Ureter (tissue), 1 donor: ENCODE results near the gene TMC1. TPM values are rescaled to one million over a fixed set of nuclear protein-coding genes. Genes with fewer than 3 reads are reported as not detected.

Experiments
- DNase-seq: peaks from one replicate; pipeline ENCODE4 v3.0.0-alpha.2; 2020; ENCODE audit warnings: low spot score
- total RNA-seq: library from RNA; stranded (reverse); gene quantifications from one replicate; pipeline ENCODE4 v1.2.4, GENCODE V29; 2023
- donor health status: DM: yes; HTN: yes; CAD: no.

The TMC1 gene
- total RNA-seq, 1 donor from 2014 or later: 3.5 TPM

DNA sequence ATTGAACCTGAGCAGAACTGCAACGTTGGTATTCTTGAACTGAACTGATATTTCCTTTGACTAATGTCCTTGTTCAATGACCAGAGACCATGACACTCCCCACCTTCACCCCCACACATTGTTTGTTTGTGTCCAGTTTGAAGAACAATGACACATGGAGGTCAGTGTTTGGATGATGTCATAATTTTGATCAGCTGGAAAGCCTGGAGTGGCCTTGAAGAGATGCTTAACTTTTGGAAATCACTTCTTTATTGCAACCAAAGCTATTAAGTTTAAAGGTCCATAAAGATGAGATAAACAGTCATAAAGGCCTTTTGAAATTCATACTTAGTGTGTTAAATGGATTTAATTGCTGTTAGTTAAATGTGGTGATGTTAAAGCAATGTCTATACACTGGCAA, 92.7 kb downstream of the TMC1 start:
- no peak for DNase-seq

DNA sequence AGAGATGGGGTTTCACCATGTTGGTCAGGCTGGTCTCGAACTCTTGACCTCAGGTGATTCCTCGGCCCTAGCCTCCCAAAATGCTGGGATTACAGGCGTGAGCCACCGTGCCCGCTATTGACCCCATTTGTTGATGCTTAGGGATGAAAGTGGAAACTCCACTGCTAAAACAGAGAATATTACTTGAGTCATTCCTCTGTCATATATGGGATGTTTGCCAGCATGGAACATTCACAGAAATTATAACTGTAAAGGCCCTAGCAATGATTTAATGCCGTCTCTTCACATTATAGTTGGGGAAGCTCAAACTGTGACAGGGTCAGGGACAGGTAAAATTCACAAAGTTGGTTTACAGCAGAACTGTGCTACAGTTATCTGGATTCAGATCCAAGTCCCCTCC, 94.5 kb downstream of the TMC1 start:
- no peak for DNase-seq

GRCh38 chr9:72618811-72619210, 97.4 kb downstream of the TMC1 start:
- DNase-seq: no peak

GRCh38 chr9:72622186-72622585, 100.8 kb downstream of the TMC1 start:
- no peak for DNase-seq

DNA sequence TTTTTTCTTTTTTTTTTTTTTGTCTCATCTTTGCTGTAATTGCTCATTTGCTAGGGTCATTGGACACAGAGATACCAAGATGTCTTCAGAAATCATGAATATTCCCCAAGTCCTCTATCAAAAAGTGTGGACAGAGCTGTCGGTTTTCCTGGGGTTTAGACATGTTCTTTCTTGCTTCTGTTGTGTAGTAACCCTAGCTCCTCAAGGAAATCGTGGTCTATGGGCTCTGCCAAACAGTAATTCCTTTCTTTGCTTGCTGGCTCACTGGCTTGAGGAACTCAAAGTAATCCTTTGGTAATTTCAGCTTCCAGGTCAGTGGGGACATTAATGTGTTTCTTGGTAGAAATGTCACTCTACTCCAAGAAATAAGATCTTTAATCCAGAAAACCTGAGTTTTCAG, 101.7 kb downstream of the TMC1 start:
- DNase-seq: no peak

DNA sequence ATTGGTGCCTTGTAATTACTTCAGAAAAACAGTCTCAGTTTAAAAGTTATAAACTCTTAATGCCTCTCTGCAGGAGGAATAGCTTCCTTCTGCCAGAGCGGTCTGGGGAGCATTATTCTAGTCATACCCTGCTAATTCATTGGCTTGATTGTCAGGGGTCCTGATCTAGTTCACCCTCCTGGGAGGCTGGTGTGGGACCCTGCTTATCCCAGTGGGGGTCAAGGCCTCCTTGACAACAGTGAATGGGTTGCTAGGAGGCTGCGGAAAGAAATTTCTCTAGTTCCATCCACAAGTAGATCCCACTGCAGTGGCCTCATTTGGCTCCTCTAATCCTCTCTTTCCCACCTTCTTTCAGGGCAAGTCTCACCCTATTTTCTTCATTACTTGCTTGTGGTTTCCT, 105.7 kb downstream of the TMC1 start:
- no peak for DNase-seq

DNA sequence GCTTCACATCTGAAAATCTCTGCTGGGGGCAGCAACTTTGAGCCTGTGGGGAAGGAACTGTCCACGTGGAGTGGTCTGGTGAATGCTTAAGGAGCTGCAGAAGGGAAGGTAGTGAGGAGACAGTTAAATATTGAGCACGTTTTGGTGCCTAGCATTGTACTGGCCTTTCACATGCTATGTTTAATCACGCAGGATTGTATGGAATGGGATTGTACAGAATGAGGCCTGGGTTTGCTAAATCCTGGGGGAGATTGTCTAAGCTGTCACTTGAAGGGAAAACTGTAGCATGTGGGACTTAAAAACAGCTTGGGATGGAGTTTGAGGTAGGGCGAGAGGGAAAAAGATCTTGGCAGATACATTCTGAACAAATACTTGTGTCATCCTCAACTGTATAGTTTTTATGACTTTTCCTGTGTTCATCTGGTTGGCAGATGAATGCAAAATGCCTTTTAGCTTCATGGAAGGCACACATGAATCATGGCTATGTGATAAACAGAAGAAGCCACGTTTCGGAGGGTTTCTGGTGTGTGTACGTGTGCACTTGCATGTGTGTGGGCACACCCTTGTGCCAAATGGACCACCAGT, 106.6 kb downstream of the TMC1 start:
- no peak for DNase-seq

DNA sequence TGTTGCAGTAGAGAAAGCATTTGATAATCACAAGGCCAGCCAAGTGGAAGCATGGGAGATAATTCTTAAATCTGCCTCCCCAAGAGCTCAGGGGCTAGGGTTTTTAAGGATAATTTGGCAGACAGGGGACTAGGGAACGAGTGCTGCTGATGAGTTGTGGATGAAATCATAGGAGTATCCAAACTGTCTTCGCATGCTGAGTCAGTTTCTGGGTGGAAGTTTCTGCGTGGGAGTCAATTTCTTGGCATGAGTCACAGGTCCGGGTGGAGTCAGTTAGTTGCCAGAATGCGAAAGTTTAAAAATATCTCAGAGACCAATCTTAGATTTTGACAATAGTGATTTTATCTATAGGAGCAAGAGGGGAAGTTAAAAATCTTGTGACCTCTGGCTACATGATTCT, 112.6 kb downstream of the TMC1 start:
- no peak for DNase-seq

DNA sequence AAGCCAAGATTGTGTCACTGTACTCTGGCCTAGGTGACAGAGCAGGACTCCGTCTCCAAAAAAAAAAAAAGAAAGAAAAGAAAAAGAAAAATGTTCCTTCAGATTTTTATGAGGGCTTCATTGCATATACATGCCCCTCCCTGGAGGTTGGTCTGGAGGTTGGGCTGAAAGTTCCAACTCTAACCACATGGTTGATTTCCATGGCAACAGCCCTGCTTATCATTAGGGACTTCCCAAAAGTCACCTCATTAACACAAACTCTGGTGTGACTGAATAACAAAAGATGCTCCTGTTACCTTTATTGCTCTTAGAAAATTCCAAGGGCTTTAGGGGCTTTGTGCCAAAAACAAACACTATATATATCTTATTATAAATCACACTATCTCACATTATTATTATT, 113.8 kb downstream of the TMC1 start:
- DNase-seq: no peak

DNA sequence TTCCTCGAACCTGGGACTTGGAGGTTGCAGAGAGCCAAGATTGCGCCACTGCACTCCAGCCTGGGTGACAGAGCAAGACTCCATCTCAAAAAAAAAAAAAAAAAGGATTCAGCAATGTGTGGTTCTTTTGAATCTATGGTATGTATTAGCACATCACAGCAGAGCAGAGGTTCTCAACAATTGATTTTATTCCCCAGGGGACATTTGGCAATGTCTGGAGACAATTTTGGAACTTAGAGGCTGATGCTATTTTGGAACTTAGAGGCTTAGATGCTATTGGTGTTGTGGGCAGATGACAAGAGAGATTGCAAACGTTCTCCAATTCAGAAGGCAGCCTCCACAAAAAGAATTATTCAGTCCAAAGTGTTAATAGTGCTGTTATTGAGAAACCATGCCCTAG, 115.2 kb downstream of the TMC1 start:
- no peak for DNase-seq

DNA sequence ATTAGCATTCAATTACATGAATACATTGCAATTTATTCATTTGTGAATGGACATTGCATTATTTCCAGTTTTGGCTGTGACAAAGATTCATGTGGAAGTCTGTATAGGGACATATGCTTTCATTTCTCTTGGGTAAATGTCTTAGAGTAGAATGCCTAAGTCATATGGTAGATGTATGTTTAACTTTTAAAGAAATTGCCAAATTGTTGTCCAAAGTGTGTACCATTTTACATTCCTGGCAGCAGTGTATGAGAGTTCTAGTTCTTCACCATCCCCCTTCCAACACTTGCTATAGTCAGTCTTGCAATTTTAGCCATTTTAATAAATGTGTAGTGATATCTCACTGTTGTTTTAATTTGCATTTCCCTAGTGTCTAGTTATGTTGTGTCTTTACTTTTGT, 122.2 kb downstream of the TMC1 start:
- DNase-seq: no peak

GRCh38 chr9:72646061-72646460, 124.7 kb downstream of the TMC1 start:
- no peak for DNase-seq

DNA sequence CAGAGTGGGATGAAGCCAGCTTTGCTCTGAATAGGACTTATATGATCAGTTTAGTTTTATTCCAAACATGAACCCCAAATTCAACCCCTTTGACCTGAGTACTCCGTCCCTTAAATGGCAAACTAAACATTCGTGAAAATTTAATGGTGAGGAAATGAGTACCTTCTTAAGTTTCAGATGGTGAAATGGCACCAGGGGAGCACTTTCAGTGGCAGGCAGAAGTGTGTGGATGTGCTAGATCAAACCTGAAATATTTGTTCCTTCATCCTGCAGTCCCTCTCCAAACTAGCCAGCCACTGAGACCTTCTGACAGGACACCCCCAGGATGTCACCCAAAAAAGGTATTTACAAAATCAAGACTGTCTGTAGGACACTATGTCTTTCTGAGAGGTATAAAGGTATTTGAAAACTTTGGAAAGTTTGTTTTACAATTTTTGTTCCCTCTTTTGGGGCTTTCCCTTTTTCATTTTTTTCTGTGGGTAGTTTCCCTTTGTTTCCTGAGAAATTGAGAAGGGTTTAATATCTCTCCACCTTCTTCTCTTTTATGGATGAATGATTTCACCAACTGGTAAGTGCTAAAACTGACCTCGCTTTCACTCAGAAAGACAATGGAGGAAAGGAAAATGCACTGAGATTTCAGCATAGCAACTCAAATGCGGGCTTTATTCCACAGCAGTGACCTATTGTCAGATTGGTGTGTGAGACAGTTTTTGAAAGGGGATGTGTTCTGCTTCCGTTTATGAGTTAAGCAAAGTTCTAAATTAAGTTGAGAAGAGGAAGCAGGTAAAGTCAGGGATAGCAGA, 127.1 kb downstream of the TMC1 start:
- DNase-seq: no peak

DNA sequence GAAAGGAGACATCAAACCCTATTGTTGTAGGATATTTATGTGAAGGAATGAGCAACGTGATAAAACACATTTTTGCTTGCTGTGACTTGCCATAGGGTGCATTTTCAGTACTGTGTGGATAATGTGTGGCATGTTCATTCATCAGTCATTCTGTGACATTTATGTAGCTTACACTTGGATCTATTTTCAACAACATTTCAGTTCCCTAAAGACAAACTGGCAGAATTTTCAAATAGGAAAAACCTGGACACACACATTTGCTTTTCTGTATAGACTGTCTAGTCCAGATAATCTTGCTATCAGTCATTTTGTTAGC, 127.7 kb downstream of the TMC1 start:
- DNase-seq: no peak

GRCh38 chr9:72650206-72650605, 128.8 kb downstream of the TMC1 start:
- DNase-seq: no peak

DNA sequence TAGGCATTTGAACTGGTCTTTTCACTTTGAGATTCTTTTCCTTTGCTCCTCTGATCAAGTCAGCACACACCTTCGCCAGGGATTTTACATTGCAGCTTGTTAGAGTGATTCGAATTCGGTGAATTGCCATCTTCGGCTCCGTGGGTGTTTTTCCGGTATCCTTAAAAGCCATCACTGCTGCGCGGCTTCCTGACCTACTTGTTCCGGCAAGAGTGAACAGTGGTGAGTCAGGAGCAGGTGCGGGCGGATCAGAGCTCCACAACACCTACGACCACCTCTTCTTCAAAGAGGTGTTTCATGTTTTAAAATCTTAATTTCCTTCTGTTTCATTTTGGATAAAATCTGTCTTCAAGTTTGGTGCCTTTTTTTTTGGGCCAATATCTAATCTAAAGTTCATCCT, 134.6 kb downstream of the TMC1 start:
- DNase-seq: no peak

DNA sequence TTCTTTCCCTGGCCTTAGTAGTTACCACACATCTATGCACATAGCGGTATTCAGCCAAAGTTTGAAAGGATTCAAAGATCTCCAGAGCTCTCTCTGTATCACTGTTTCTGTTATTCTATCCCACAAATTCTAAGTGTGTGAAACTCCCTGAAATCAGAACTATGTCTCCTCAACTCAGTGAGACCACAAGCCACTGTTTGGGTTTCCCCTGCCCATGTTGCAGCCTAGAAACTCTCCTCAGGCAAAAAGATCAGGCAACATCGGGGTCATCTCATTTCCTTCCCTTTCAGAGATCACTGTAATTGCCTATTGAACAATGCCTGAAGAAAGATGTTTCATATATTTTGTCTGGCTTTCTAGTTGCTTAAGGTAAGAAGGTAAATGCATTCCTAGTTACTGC, 135.6 kb downstream of the TMC1 start:
- no peak for DNase-seq

DNA sequence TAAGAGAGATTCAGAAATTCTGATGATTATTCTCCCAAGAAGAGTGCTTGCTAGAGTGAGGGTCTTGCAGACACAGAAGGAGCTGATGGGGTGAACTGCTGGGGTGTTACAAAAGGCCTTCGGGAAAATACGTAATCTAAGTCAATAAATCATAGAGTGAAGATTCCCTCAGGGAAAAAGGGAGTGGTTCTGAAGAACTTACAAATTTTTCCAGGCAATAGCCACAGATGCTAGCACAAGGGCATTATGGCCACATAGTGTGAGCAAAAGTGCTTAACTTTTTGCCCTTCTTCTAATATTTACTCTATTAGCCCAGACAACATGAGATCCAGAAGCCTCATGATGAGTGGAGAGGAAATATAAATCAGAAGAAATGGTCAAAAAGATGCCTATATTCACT, 137.3 kb downstream of the TMC1 start:
- no peak for DNase-seq

- no peak for DNase-seq
Observed at GRCh38 chr9:72661401-72662135, 140.2 kb downstream of the TMC1 start.

DNA sequence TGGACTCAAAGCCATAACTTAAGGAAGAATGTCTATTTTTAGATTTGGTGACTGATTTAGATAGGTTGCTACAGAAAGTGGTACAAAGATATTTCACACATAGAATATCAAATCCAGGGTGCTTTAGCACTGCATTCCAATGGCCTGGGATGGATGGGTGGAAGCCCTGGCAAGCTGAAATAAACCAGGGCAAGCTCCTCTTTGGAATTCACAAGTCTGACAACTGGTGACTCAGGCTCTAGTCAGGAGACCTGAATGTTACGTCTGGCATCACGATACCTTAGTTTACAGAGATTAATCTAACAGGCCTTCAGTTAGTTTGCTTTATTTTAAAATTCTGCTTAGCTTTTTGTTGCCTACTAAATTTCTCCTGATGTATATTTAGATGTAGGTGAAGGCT, 144.0 kb downstream of the TMC1 start:
- DNase-seq: no peak

DNA sequence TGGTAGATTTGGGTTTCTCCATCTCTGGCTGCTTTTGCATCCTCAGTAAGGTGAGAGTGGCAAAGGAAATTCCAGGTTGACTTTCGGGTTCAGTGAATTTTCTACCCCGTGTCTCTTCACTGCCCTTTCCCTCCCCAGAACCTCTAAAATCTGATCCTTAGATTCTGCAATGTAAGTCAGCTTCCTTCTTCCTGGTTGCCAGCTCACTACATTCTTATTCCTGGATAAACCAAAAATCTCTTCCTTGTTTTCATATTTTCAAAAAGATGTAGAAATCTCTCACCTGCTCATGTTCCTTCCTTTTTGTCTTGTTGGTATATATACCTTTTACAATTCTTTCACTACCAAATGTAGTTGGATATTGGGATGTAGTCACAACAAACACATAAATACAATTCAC, 145.8 kb downstream of the TMC1 start:
- DNase-seq: no peak

DNA sequence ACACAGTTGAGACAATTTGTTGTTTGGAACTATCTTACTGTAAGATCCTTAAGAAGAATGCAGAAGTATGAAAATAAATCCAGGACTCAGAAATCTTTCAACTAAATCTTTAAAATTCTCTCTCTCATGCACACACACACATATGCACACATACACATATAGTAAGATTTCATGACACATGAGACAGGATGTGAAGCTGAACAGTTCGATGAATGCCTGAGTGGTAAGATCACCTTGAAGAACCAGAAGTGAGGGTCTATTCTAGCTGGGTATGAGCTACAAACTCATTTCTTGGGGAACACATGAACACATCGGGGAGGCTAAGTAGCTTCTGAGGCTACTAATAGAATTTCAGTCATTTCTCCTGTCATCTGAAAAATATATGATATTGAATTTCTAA, 153.6 kb downstream of the TMC1 start:
- no peak for DNase-seq

DNA sequence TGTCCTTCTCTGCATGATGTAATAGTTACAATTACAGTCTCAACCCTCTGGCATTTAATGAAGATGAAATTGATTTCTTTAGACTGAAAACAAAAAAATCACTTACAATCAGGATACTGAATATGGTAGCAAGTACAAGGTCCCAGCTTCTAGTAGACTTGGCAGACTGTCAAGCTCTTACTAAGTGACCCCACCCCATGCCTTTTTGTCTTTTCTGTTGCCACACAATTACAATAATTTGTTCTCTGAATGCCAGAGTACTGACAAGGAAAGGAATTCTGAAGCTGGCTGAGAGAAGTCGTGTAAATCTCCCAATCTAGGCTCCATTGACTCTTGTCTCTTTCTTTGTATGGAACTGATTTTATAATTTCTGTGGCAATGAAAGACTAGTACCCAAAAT, 154.2 kb downstream of the TMC1 start:
- no peak for DNase-seq
